Astrocyte (in vitro differentiated cells and primary cell): ENCODE results near the gene MYMK. TPM values are rescaled to one million over a fixed set of nuclear protein-coding genes. Genes with fewer than 3 reads are reported as not detected.

Source experiments
- DNase-seq: peaks from one replicate; pipeline ENCODE4 v3.0.0-alpha.2; 2010; ENCODE audit warnings: low read depth
- FAIRE-seq: peaks from 2 replicates; lab custom pipeline; 2011; peaks lifted over from hg19 to GRCh38; lab: Jason Lieb, UNC
- H2AFZ ChIP-seq: 2 replicates; pipeline ENCODE4 v1.6.0; 2012; ENCODE audit warnings: low read depth, low read length, inconsistent platforms
- H3K27ac ChIP-seq: 2 replicates; pipeline ENCODE4 v1.5.1; 2011; ENCODE audit warnings: low read depth, low read length, inconsistent platforms
- H3K27me3 ChIP-seq: 2 replicates; pipeline ENCODE4 v1.6.0; 2011; ENCODE audit warnings: low read length, inconsistent platforms; ENCODE audit not compliant: insufficient read depth
- H3K36me3 ChIP-seq: 2 replicates; pipeline ENCODE4 v1.5.1; 2011; ENCODE audit warnings: low read length, inconsistent platforms; ENCODE audit not compliant: insufficient read depth
- H3K4me1 ChIP-seq: 2 replicates; pipeline ENCODE4 v1.5.1; 2011; ENCODE audit warnings: low read length, inconsistent platforms; ENCODE audit not compliant: insufficient read depth
- H3K4me2 ChIP-seq: 2 replicates; pipeline ENCODE4 v1.6.0; 2012; ENCODE audit warnings: low read length, inconsistent platforms
- H3K4me3 ChIP-seq: 2 replicates; pipeline ENCODE4 v1.5.1; 2011; ENCODE audit warnings: low read depth, mild to moderate bottlenecking, low read length, inconsistent platforms; ENCODE audit not compliant: insufficient read depth
- H3K79me2 ChIP-seq: 2 replicates; pipeline ENCODE4 v1.6.0; 2012; ENCODE audit warnings: mild to moderate bottlenecking, low read length, inconsistent platforms; ENCODE audit not compliant: insufficient read depth
- H3K9ac ChIP-seq: 2 replicates; pipeline ENCODE4 v1.6.0; 2012; ENCODE audit warnings: mild to moderate bottlenecking, low read length, inconsistent platforms
- H3K9me3 ChIP-seq: 2 replicates; pipeline ENCODE4 v1.5.1; 2012; ENCODE audit warnings: low read depth, mild to moderate bottlenecking, low read length, inconsistent platforms; ENCODE audit not compliant: insufficient read depth
- H4K20me1 ChIP-seq: 2 replicates; pipeline ENCODE4 v1.6.0; 2012; ENCODE audit warnings: low read length, inconsistent platforms; ENCODE audit not compliant: insufficient read depth
- H3K27ac Mint-ChIP-seq: one replicate; pipeline ENCODE4 v1.8.0; 2021; ENCODE audit warnings: mild to moderate bottlenecking, mixed read lengths; ENCODE audit not compliant: unreplicated experiment
- H3K27me3 Mint-ChIP-seq: one replicate; pipeline ENCODE4 v1.8.0; 2021; ENCODE audit warnings: low read depth, mixed read lengths; ENCODE audit not compliant: unreplicated experiment
- H3K36me3 Mint-ChIP-seq: one replicate; pipeline ENCODE4 v1.8.0; 2021; ENCODE audit warnings: low read depth, mixed read lengths; ENCODE audit not compliant: unreplicated experiment
- H3K4me1 Mint-ChIP-seq: one replicate; pipeline ENCODE4 v1.8.0; 2021; ENCODE audit warnings: low read depth, mixed read lengths; ENCODE audit not compliant: unreplicated experiment
- H3K4me3 Mint-ChIP-seq: one replicate; pipeline ENCODE4 v1.8.0; 2021; ENCODE audit warnings: mild to moderate bottlenecking, moderate library complexity, mixed read lengths; ENCODE audit not compliant: unreplicated experiment
- H3K9me3 Mint-ChIP-seq: one replicate; pipeline ENCODE4 v1.8.0; 2021; ENCODE audit warnings: mild to moderate bottlenecking, mixed read lengths; ENCODE audit not compliant: unreplicated experiment
- EZH2 ChIP-seq: IDR thresholded peaks from 2 replicates; pipeline ENCODE4 v1.6.1; 2012; ENCODE audit warnings: mild to moderate bottlenecking, low read length, inconsistent platforms; ENCODE audit not compliant: insufficient read depth
- total RNA-seq: library from RNA; stranded (reverse); gene quantifications from 2 replicates; pipeline ENCODE4 v1.2.1, GENCODE V29; 2021
- TF ChIP-seq, protein P1 (sequence below): IDR thresholded peaks from 2 replicates; pipeline ENCODE4 v1.5.1; 2011; ENCODE audit warnings: low read depth, mild to moderate bottlenecking, inconsistent platforms, low read length, moderate library complexity; ENCODE audit not compliant: insufficient read depth

The MYMK gene
- total RNA-seq, 1 donor from 2014 or later, result not detected

DNA sequence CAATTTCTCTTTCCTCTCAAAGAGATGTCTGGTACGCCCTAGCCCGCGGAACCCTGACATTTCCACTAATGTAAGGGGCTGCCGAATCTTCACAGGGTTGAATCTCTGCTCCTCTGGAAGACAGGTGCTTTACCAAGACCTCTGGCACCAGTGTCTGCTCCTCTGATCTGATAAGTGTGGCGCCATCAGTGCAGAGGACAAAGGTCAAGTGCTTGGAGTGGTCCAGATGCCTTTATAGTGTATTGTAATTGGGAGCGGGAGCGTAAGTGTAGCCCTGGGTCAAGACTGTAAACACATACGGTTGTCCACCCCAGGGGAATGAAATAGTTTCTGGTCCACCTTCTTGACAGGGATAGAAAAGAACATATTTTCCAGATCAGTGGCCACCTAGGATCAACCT is 27.5 kb upstream of the MYMK start:
- no peak overlapping the region for H2AFZ ChIP-seq
- no peak overlapping the region for H3K4me2 ChIP-seq
- no peaks in the 10 kb centered on the region for H4K20me1 ChIP-seq
- H3K36me3 ChIP-seq, result no peaks in the 10 kb centered on the region
- Mint-ChIP-seq H3K4me3 (no peak overlapping the region), H3K27ac (no peak overlapping the region), H3K36me3 (peaks cover 2% of the 10 kb centered on the region), H3K4me1 (peaks cover 3% of the 10 kb centered on the region), H3K9me3 (no peaks in the 10 kb centered on the region), H3K27me3 (peaks cover 48% of the 10 kb centered on the region)
- H3K4me3 ChIP-seq, result no peak overlapping the region
- FAIRE-seq, result no peak
- DNase-seq, result no peak
- H3K9me3 ChIP-seq, result no peaks in the 10 kb centered on the region
- no peaks in the 10 kb centered on the region for H3K4me1 ChIP-seq
- TF ChIP-seq EZH2, result no peak
- TF ChIP-seq, protein P1, sequence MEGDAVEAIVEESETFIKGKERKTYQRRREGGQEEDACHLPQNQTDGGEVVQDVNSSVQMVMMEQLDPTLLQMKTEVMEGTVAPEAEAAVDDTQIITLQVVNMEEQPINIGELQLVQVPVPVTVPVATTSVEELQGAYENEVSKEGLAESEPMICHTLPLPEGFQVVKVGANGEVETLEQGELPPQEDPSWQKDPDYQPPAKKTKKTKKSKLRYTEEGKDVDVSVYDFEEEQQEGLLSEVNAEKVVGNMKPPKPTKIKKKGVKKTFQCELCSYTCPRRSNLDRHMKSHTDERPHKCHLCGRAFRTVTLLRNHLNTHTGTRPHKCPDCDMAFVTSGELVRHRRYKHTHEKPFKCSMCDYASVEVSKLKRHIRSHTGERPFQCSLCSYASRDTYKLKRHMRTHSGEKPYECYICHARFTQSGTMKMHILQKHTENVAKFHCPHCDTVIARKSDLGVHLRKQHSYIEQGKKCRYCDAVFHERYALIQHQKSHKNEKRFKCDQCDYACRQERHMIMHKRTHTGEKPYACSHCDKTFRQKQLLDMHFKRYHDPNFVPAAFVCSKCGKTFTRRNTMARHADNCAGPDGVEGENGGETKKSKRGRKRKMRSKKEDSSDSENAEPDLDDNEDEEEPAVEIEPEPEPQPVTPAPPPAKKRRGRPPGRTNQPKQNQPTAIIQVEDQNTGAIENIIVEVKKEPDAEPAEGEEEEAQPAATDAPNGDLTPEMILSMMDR, result no peak
- H3K79me2 ChIP-seq, result no peaks in the 10 kb centered on the region
- H3K27me3 ChIP-seq, result peaks cover 8% of the 10 kb centered on the region
- no peak overlapping the region for H3K9ac ChIP-seq
- no peak overlapping the region for H3K27ac ChIP-seq

DNA sequence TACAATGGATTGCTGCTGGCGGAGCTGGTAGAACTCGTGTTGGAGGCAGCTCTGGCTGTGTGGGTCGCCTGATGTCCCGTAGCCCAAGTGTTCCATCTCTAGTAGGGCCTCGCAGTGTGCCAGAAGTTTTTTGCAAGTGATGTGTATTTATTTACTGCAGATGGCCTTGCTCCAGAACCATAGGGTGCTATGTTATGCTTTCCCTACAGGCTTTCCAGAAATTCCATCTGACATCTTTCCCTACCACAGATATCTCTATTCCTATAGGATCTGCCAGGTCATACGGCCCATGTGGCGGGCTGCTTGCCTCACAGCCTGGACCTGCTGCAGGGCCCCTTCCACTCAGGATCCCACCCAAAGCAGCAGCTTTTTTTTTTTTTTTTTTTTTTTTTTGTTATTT is 26.7 kb upstream of the MYMK start:
- Mint-ChIP-seq H3K4me3 (no peak overlapping the region), H3K9me3 (no peaks in the 10 kb centered on the region), H3K36me3 (peaks cover 2% of the 10 kb centered on the region), H3K27ac (no peak overlapping the region), H3K27me3 (peaks cover 49% of the 10 kb centered on the region), H3K4me1 (peaks cover 3% of the 10 kb centered on the region)
- Histone ChIP-seq H3K4me1 (no peaks in the 10 kb centered on the region), H4K20me1 (no peaks in the 10 kb centered on the region), H3K9ac (no peak overlapping the region), H3K36me3 (no peaks in the 10 kb centered on the region), H3K4me3 (no peak overlapping the region), H3K27ac (no peak overlapping the region), H3K9me3 (no peaks in the 10 kb centered on the region), H2AFZ (no peak overlapping the region), H3K79me2 (no peaks in the 10 kb centered on the region), H3K27me3 (peaks cover 8% of the 10 kb centered on the region), H3K4me2 (no peak overlapping the region)
- TF ChIP-seq, protein P1, result no peak
- TF ChIP-seq EZH2, result no peak
- FAIRE-seq (no peak), DNase-seq (no peak)

DNA sequence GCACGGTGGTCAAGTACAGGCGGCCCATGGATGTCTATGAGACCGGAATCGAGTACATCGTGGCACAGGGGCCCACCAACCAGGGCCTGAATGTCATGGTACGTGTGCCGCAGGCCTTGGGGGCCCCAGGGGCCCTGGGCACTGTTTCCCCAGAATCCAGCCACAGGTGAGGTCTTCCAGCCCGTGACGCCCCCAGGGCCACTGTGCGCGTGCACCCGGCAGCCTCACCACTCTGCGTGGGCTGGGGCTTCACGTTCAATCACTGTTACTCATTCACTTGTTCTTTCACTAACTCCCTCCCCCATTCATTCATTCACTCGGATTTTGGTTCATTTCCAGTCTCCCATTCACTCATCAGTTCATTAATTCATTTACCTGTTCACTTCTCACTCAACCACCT is 22.4 kb upstream of the MYMK start:
- no peak overlapping the region for H3K27ac Mint-ChIP-seq
- Histone ChIP-seq H3K4me2 (no peak overlapping the region), H3K9ac (no peak overlapping the region), H3K4me1 (no peaks in the 10 kb centered on the region), H4K20me1 (no peaks in the 10 kb centered on the region), H2AFZ (no peak overlapping the region), H3K27ac (no peak overlapping the region), H3K9me3 (no peaks in the 10 kb centered on the region), H3K36me3 (no peaks in the 10 kb centered on the region), H3K79me2 (no peaks in the 10 kb centered on the region), H3K4me3 (no peak overlapping the region), H3K27me3 (peaks cover 2% of the 10 kb centered on the region)
- DNase-seq (no peak), FAIRE-seq (no peak)
- no peaks in the 10 kb centered on the region for H3K4me1 Mint-ChIP-seq
- peaks cover 1% of the 10 kb centered on the region for H3K9me3 Mint-ChIP-seq
- H3K27me3 Mint-ChIP-seq, result peaks cover 55% of the 10 kb centered on the region
- H3K36me3 Mint-ChIP-seq, result peaks cover 4% of the 10 kb centered on the region
- no peak for TF ChIP-seq EZH2
- TF ChIP-seq, protein P1, result no peak
- no peak overlapping the region for H3K4me3 Mint-ChIP-seq
